NCI-H2029 treated with DMSO at 0.1 percent for 48 hours (cell line): ENCODE measurements around the gene TKTL1.
"Not testable (repeated sequence)": the region's sequence is repeated elsewhere in the genome, so short reads cannot be mapped to it uniquely, and the experiment has no call there.

ENCODE experiments used
- DNase-seq: peaks from one replicate; lab custom pipeline; 2025; lab: John Stamatoyannopoulos, UW

Gene TKTL1

GRCh38 chrX:154343620-154344019 is 48.0 kb downstream of the TKTL1 start:
- not testable (repeated sequence) for DNase-seq

DNA sequence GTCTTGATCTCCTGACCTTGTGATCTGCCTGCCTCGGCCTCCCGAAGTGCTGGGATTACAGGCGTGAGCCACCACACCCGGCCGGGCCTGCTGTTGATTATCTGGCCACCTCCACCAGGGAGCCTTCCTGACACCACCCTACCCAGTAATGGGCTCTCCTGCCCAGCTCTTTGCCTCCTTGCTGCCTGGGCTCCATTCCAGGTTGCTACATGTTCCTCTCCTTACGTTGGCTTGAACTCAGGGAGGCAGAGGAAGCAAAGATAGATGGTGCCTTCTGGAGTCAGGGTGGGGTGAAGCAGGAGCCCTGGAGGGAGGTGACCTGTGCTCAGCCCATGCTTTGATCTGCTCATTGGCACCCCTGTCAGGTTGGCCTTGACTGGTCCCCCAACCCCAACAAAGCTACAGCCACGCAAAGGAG is 52.5 kb downstream of the TKTL1 start:
- DNase-seq = no peak

- no peak for DNase-seq
These were observed 53.2 kb downstream of the TKTL1 start for GRCh38 chrX:154348646-154349358.

DNA sequence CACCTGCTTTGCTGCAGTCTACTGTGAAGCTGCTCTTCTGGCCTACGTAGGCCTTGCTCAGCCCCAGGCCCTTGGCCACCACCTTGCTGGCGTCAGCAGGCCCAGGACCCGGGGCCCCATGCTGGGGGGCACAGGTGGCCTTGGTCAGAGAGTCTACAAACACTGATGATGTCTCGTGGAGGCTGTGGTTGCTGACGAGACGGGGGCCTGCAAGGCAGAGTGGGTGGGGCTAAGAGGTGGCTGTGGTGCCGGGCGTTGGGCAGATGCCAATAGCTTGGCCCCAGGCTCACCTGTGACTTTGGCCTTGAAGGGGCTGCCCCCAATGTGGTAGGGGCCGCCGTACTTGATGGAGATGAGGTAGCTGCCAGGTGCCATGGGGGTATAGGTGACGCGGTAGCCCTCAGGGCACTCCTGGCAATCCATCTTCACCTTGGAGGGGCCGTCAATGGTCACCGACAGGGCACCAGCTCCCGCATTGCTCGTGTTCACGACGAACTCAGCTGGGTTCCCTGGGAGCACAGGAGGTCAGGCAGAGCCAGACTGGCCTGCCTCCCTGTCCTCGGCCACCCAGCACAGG is 53.9 kb downstream of the TKTL1 start:
- no peak for DNase-seq

- no peak for DNase-seq
These were observed 54.4 kb downstream of the TKTL1 start for GRCh38 chrX:154349979-154350378.

DNA sequence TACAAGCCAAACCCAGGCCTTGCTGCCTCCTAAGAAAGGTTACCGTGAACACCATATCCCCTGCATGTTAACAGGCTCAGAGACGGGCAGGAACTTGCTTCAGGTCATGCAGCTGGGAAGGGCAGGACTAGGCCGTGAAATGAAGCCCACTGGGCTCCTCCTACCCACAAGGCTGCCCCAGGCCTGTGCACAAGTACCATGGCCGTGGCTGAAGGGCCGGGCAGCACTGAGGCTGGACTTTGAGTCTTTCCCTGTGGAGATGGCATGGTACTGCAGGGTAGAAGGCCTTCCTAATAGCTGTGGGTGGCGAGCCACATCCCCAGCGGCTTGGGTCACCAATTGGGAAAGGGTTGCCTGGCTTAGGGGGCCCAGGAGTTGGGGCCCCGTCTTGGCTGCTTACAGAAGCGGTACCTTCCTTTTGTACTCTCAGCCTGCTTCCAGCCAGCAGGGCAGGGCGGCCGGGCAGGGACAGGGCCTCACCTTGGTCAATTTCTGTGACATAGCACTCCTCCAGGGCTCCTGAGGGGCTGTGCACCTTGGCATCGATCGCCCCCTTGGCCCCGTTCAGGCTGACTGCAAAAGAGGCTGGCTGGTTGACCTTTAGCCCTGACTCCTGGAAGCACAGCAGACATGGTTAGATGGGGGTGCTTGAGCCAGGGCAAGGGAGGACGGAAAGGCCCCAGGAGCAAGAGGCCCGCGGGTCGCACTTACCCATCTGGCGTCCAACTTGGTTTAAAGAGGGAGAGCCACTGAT is 55.0 kb downstream of the TKTL1 start:
- no peak for DNase-seq

DNA sequence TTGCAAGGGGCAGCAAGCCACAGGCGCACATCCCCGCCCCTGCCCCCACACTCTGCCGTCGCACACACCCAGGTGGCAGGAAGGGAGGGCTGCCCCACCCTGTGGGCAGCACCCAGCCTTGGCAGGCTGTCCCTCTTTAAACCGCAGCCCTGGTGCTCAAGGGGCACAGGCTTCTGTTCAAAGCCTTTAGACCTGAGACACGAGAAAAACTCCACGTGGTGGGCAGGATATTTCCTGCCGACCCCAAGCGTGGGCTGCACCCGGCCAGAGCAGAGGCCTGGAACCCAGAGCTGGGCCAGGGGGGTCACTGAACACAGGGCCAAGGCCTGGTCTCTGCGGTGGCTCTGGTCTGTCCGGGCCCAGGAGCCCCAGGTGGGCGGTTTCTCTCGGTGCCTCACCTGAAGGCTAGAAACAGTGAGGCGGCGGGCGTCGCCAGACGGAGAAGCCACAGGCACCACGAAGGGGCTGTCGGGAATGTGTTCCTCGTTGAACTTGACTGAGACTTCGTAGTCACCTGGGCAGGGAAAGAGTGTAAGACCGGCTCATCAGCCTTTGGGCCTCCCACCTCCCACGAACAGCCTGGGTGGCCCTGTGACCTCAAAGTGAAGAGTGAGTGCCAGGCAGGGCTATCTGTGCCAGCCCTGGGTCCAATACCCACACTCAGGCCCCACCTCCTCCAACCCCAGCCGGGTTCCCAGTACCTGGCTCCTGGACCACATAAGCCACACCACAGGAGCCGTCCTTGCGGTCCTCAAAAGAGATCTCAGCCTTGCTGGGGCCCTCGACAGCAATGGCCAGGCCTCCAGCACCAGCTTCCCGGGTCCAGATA is 55.8 kb downstream of the TKTL1 start:
- DNase-seq = no peak

GRCh38 chrX:154352012-154352401 is 56.4 kb downstream of the TKTL1 start:
- no peak for DNase-seq

GRCh38 chrX:154352466-154352865 is 56.9 kb downstream of the TKTL1 start:
- DNase-seq = no peak

GRCh38 chrX:154353172-154353843 is 57.7 kb downstream of the TKTL1 start:
- DNase-seq = no peak

DNA sequence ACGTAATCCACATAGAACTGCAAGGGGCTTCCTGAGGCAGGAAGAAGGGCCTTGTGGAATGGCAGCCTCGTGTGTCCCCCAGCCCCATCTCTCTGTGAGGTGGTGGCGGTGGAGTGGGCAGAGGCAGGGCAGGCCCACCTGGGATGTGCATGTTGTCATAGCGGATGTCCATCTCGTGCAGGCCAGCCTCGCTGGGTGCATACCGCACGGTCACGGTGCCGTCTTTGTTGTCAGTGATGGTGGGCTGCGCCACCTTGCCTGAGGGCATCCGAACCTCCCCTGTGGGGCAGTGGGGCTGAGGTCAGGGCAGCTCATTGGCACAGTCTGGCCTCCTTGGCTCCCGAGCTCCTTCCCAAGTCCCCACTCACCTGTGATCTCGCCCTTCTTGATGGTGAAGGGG is 58.4 kb downstream of the TKTL1 start:
- DNase-seq = no peak

GRCh38 chrX:154354516-154354915 is 58.9 kb downstream of the TKTL1 start:
- no peak for DNase-seq

GRCh38 chrX:154355094-154355775 is 59.6 kb downstream of the TKTL1 start:
- no peak for DNase-seq

GRCh38 chrX:154355776-154356140 is 60.2 kb downstream of the TKTL1 start:
- DNase-seq = no peak

GRCh38 chrX:154356596-154356995 is 61.0 kb downstream of the TKTL1 start:
- no peak for DNase-seq

- no peak for DNase-seq
These were observed 61.6 kb downstream of the TKTL1 start for GRCh38 chrX:154357205-154357604.

GRCh38 chrX:154358011-154358410 is 62.4 kb downstream of the TKTL1 start:
- DNase-seq = no peak

DNA sequence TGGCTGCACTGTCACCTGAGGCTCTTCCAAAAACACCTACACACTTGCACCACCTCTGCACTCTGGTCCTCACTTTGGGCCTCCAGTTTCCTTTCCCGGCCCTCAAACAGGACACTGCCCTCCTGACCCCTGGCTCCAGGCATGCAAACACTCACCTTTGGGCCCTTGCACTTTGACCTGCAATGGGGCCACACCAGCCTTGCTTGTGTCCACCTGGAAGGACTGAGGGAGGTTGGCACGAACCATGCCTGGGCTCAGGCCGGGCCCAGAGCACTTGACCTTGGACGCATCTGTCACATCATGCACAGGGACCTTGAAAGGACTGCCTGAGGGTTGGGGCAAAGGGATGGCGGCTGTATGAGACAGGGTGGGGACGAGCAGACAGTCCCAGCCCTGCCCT is 63.2 kb downstream of the TKTL1 start:
- DNase-seq = no peak

DNA sequence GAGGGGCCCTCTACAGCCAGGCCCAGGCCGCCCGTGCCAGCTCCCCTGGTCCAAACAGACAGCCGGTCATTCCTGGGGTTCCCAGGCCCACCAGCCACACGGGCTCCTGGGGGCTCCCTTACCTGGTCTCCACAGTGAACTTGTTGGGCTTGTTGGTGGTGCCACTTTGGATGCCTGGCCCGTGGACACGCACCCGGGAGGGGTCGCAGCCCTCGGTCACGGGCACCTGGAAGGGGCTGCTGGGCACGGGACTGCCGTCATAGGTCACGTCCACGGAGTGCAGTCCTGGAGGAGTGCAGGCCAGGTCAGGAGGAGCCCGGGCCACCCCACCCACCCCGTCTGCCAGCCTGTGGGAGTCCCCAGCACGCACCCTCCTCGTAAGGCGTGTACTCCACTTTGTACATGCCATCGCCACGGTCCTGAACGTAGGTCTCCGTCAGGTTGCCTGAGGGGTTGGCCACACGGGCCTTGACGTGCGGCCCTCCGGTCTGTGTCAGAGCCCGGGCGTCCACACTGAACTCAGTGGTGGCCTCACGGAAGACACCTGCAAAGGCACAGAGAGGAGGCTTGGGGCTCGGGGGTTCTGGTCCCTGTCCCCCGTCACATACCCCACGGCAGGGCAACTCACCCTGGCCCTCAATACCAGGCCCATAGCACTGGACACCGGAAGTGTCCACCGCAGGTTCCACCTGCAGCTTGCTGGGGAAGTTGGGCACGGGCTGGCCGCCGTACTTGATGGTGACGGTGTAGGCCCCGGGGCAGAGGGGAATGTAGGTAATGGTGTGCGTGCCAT is 64.0 kb downstream of the TKTL1 start:
- DNase-seq = no peak

DNA sequence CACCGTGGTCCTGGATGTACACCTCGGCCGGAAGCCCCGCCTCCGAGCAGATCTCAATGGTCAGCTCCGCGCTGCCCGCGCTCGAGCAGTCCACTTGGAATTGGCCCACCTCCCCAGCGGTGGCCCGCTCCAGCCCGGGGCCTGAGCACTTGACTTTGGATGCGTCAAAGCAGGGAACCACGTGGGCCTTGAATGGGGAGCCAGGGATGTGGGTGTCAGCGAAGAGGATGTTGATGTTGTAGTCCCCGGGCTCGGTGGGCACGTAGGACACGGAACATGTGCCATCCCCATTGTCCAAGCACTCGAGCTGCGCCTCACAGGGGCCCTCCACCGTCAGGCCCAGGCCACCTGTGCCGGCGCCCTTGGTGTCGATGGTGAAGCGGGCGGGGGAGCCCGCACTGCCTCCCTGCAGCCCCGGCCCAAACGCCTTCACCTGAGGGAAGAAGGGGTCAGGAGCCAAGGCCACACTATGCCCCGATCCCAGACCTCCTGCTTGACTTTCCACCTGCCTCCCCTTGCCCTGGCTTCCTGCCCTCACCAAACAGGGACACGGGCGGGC is 64.6 kb downstream of the TKTL1 start:
- no peak for DNase-seq
